Activated CD4-positive, alpha-beta T cell treated with anti-CD3 and anti-CD28 coated beads, Interleukin-2, amount 50 U/mL, for 48 hours (primary cell): ENCODE measurements around the gene SZT2.

Source experiments
- DNase-seq, 2 experiments: peaks; one replicate each; pipeline ENCODE4 v3.0.0-alpha.2; 2020

The SZT2 gene

GRCh38 chr1:43389326-43390313 is at the start of gene SZT2, which contains the start of gene MED8:
SZT2 (plus strand) TSS chr1:43389899; CDS start chr1:43389969, 70 bp downstream.
MED8 (minus strand) TSS chr1:43389800; CDS start chr1:43389764, 36 bp downstream.
- peak; percentile 94 to 97 for DNase-seq

GRCh38 chr1:43340559-43340958 is 49.1 kb upstream of the SZT2 start:
- no peak for DNase-seq

DNA sequence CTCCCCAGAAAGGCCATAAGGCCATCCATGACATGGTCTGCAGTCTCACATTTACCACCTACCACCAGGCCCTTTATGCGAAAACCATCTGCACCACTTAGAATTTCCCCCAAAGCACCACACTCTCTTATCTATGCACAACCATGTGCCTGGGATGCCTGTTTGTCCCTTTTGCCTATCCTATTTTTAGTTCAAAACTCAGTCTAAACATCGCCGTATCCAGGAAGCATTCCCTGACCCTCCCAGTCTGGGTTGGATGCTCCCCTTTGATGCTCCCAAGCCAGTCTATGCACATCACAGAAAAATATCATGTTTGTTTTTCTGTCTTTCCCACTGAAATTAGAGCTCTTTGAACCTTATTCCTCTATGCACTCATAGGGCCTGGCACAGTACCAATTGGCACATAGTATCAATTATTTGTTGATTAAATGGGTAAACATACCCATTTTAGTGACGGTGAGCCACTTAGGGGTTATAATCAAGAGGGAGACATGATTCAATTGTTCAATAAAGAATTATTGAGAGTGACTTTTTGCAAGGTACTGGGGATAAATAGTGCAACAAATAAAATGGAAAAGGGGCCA is 45.3 kb upstream of the SZT2 start:
- DNase-seq, result no peak

- no peak for DNase-seq
Observed at GRCh38 chr1:43345120-43345519, 44.6 kb upstream of the SZT2 start.

GRCh38 chr1:43346636-43347035 is 43.1 kb upstream of the SZT2 start:
- no peak for DNase-seq

DNA sequence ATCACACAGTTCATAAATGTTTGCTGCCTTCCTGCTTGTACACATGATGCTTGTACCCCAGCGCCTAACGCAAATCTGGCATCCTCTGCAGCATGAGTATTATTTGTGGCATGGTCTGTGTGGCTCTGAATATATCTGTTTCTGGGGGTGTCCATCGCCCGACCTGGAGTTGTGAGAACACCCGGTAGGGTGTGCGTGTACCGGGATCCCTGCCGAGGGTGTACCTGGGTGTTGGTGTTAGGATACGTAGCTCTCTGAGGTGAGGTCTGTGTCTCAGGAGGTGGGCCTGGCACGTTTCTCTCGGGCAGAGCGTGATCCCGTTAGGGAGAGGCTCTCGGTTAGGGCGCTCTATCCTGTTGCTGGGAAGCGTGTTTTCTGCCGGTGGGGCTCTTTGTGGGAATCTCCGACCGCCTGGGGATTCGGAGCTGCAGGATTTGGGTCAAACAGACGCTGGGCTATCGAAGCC is 41.3 kb upstream of the SZT2 start:
- DNase-seq, result no peak

- peak; percentile 58 to 59 for DNase-seq
Observed at GRCh38 chr1:43348809-43349593, 40.7 kb upstream of the SZT2 start.

GRCh38 chr1:43349594-43350306 is 39.9 kb upstream of the SZT2 start:
- no peak for DNase-seq

GRCh38 chr1:43350976-43351375 is 38.7 kb upstream of the SZT2 start:
- no peak for DNase-seq

- no peak for DNase-seq
Observed at GRCh38 chr1:43351421-43352350, 38.0 kb upstream of the SZT2 start.

DNA sequence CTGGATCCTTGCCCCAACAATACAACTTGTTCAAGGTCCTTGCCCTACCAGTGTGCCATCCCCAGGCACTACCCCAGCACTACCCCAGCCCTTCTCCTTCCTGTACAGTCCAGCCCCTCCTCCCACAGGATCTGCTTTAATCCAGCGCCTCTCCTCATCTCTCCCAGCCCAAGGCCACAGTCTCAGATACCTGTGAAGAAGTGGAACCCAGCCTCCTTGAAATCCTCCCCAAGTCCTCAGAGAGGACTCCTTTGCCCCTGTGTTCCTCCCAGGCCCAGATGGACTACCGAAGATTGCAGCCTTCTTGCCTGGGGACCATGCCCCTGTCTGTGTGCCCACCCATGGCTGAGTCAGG is 37.4 kb upstream of the SZT2 start:
- no peak for DNase-seq

DNA sequence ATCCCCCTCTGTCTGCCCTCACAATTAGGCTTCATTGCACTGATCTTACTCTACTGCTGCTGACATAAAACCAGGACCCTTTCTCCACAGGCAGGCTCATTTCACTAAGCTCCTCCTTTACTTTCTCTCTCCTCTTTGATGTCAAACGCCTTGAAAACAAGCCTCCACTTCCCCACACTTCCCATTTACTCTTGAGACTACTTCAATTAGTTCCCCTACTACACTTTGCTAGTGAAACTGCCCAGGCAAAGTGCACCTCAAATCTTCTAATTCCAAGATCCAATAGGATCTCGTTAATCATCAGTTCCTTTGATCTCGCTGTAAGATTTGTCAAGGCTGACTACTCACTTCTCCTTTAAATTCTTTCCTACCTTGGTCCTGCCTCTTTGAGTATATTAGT is 36.8 kb upstream of the SZT2 start:
- no peak for DNase-seq

DNA sequence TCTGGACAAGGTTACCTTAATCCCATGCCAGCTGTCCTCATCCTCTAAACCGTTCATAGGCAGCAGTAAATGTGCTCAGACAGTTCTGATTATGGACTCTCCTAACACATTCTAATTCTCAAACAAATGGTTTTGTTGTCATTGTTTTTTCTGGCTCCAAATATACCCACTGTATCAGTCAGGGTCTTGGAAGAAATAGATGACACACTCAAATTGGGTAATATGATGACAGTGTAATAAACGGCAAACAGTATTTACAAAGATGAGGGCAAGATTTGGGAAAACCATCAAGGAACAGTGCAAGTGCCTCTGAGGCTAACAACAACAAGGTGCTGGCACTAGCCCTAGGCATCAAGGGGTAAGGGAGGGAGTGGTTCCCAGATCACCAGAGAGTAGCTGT is 35.2 kb upstream of the SZT2 start:
- no peak for DNase-seq

DNA sequence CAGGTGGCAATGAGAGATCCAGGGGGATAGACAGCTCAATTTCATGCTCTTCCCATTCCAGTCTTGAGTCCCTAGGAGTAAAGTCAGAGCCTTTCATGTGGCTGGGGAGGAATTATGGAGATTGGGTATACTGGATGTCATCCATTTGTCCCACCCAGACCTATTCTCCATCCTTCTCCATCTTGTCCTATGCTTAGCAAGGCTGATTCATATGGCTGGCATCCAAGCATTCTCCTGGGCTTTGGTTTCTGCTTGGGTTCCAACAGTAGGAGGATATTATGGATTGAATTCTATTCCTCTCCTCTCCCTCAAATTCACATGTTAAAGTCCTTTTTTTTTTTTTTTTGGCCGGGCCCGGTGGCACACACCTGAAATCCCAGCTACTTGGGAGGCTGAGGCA is 34.8 kb upstream of the SZT2 start:
- DNase-seq, result no peak

GRCh38 chr1:43357251-43357650 is 32.4 kb upstream of the SZT2 start:
- DNase-seq, result no peak

DNA sequence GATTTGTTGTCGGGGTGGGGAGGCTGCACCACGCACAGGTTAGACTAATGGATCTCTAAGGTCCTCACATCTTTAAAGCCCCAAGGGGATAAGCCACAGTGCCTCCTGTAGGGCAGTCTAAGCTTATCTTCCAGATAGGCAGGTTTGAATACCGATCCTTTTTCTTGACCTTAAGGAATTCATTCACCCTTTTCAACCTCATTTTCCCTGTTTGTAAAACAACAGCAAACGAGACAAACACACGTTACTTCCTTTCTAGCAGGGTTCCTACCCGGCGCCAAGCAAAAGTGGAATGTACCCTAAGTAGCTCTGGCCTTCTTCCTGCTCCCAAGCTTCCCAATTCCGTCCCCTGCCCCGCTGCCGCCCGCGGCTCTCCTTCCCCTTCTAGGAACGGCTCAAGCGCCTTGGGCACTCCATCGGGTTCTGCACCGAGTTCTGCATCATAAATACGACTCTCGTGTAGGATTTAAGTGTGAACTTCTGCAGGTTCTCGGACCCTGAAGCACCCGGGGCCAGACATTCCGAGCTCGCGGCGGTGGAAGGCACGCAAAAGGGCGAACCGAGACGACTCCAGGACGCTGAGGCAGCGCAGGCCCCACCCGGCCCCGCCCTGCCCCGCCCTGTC is 31.5 kb upstream of the SZT2 start:
- peak; percentile 25 to 36 for DNase-seq

GRCh38 chr1:43358746-43359693 is 30.7 kb upstream of the SZT2 start, which contains the start of gene CDC20:
CDC20 (plus strand) TSS chr1:43358981; CDS start chr1:43359216, 235 bp downstream.
- DNase-seq, result peak; percentile 100

- no peak for DNase-seq
Observed at GRCh38 chr1:43359696-43360095, 30.0 kb upstream of the SZT2 start.

DNA sequence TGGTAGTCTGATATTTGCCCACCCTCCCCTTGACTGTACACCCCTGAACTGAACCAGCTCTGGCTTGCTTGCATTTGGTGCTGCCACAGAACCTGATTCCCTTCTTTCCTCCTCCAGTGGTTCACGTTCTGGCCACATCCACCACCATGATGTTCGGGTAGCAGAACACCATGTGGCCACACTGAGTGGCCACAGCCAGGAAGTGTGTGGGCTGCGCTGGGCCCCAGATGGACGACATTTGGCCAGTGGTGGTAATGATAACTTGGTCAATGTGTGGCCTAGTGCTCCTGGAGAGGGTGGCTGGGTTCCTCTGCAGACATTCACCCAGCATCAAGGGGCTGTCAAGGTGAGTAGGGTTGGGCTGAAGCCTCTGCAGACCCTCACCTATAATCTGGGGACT is 29.1 kb upstream of the SZT2 start:
- no peak for DNase-seq
